Testis (tissue), 3 donors: ENCODE data around the gene GYG2. TPM values are rescaled to one million over a fixed set of nuclear protein-coding genes. Genes with fewer than 3 reads are reported as not detected.

ENCODE experiments used
- DNase-seq: peaks from one replicate; pipeline ENCODE4 v3.0.0-alpha.2; 2019
- H3K27ac ChIP-seq, 2 donors: fragments of 200-600 bp; sonication (generic); one replicate each; pipeline ENCODE4 v1.5.1; 2019
- H3K27me3 ChIP-seq: fragments of 200-600 bp; sonication (generic); one replicate; pipeline ENCODE4 v1.5.1; 2019
- H3K36me3 ChIP-seq: fragments of 200-600 bp; sonication (generic); one replicate; pipeline ENCODE4 v1.5.1; 2017; ENCODE audit warnings: low read depth; ENCODE audit errors: missing control alignments
- H3K4me1 ChIP-seq: fragments of 200-600 bp; sonication (generic); one replicate; pipeline ENCODE4 v1.5.1; 2019
- H3K4me3 ChIP-seq, 2 donors: fragments of 200-600 bp; sonication (generic); one replicate each; pipeline ENCODE4 v1.5.1; 2017 to 2019
- H3K9me3 ChIP-seq: fragments of 200-600 bp; sonication (generic); one replicate; pipeline ENCODE4 v1.5.1; 2017
- POLR2A ChIP-seq: fragments of 450-650 bp; IDR thresholded peaks from one replicate; pipeline ENCODE4 v1.6.1; 2017; ENCODE audit warnings: antibody characterized with exemption, mild to moderate bottlenecking, moderate library complexity
- WGBS, 2 donors: methylation state at CpG; one replicate each; pipeline ENCODE4 v1.1.5; 2018; 5-methylcytosine and 5-hydroxymethylcytosine counted together
- intact Hi-C: fragments of 100-400 bp; cut with DNase I; formaldehyde crosslinking; loops from one replicate; pipeline ENCODE4 v1.15.1; 2023; ENCODE audit warnings: low total_unique reads
- polyA plus RNA-seq: library from polyadenylated mRNA; stranded (reverse); fragments of 350-450 nt; fragmentation: Illumina TruSeq; extraction: RNeasy Lipid Tissue Mini Kit (QIAGEN cat#74804); gene quantifications from one replicate; pipeline ENCODE4 v1.2.3, GENCODE V29; 2014; ENCODE audit warnings: low read depth, low replicate concordance; ENCODE audit not compliant: insufficient read depth
- total RNA-seq, 2 donors: library from RNA; depleted of rRNA; stranded (reverse); fragments of >200 nt; gene quantifications; one replicate each; pipeline ENCODE4 v1.2.3, GENCODE V29; 2016
- TF ChIP-seq, protein P1 (sequence below), 3 experiments: fragments of 450-650 bp in 2 of 3; fragments of 200-600 bp in 1 of 3; sonication (generic) in 1 of 3; IDR thresholded peaks; one replicate each; pipeline ENCODE4 v1.5.1; 2016 to 2019; ENCODE audit warnings: antibody characterized with exemption in 3 of 3, mild to moderate bottlenecking in 2 of 3, moderate library complexity in 1 of 3

GYG2 gene
- total and polyA plus RNA-seq, 3 donors from 2014 or later: 2.2 to 2.6 (median 2.4) TPM

GRCh38 chrX:2867206-2867605, 38.5 kb downstream of the GYG2 start:
- 77 to 100% methylated on average over 2 to 7 of the region's 7 CpGs for WGBS, 2 donors
- intact Hi-C loops: no loop called here
- Histone ChIP-seq H3K27me3 (no peaks in the 10 kb centered on the region), H3K9me3 (no peaks in the 10 kb centered on the region), H3K4me1 (no peaks in the 10 kb centered on the region), H3K27ac (no peak overlapping the region), H3K4me3 (no peak overlapping the region), H3K36me3 (no peaks in the 10 kb centered on the region)
- no peak for DNase-seq
- TF ChIP-seq POLR2A: no peak
- TF ChIP-seq, protein P1, sequence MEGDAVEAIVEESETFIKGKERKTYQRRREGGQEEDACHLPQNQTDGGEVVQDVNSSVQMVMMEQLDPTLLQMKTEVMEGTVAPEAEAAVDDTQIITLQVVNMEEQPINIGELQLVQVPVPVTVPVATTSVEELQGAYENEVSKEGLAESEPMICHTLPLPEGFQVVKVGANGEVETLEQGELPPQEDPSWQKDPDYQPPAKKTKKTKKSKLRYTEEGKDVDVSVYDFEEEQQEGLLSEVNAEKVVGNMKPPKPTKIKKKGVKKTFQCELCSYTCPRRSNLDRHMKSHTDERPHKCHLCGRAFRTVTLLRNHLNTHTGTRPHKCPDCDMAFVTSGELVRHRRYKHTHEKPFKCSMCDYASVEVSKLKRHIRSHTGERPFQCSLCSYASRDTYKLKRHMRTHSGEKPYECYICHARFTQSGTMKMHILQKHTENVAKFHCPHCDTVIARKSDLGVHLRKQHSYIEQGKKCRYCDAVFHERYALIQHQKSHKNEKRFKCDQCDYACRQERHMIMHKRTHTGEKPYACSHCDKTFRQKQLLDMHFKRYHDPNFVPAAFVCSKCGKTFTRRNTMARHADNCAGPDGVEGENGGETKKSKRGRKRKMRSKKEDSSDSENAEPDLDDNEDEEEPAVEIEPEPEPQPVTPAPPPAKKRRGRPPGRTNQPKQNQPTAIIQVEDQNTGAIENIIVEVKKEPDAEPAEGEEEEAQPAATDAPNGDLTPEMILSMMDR (IDR thresholded peaks at IDR 0.05): no peak

DNA sequence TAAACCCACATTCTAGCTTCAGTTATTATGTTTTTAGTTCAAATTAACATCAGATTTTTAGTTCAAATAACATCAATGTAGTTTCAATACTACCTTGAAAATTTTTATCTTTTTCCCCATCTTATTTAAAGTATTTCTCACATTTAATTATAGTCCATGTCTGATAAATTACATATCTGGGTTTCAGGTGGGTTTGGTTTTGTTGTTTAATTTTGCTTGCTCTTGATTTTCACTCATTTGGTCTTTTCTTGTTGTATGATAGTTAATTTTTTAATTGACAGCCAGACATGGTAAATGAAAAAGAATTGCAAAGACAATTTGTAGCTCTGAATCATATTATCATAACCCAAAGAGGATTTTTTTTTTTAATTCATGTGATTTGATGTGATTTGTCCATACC, 41.9 kb downstream of the GYG2 start:
- no peak for DNase-seq
- no peaks in the 10 kb centered on the region for H3K36me3 ChIP-seq
- H3K27me3 ChIP-seq: no peaks in the 10 kb centered on the region
- no peak overlapping the region for H3K4me3 ChIP-seq
- no peaks in the 10 kb centered on the region for H3K4me1 ChIP-seq
- H3K27ac ChIP-seq: no peak overlapping the region
- intact Hi-C loops: no loop called here
- TF ChIP-seq, protein P1 (IDR thresholded peaks at IDR 0.05): no peak
- no peak for TF ChIP-seq POLR2A
- no peaks in the 10 kb centered on the region for H3K9me3 ChIP-seq

DNA sequence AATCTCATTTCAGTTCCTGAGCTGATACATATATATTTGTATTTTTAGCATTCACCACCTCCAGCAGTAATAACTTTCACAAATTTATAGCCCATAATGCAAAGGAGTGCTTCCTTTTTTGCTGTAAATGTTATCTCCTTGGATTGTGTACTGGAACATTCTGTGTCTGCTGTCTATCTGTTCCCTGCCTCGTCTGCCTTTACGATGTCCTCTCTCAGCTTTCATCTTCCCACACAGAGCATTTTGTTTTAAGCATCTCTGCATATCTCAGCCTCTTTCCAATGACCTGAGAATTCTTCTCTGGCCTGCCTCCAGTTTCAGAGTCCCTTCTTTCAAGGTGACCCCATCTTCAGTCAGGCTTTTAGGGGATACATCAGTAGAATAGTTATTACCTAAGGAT, 43.1 kb downstream of the GYG2 start:
- no peaks in the 10 kb centered on the region for H3K9me3 ChIP-seq
- H3K4me1 ChIP-seq: no peaks in the 10 kb centered on the region
- H3K4me3 ChIP-seq: no peak overlapping the region
- H3K27me3 ChIP-seq: no peaks in the 10 kb centered on the region
- H3K27ac ChIP-seq: no peak overlapping the region
- TF ChIP-seq POLR2A: no peak
- TF ChIP-seq, protein P1 (IDR thresholded peaks at IDR 0.05): no peak
- intact Hi-C loops: no loop called here
- DNase-seq: no peak
- H3K36me3 ChIP-seq: no peaks in the 10 kb centered on the region
- whole genome bisulfite sequencing, 2 donors: 25 to 39% methylated on average over 2 of the region's 2 CpGs

DNA sequence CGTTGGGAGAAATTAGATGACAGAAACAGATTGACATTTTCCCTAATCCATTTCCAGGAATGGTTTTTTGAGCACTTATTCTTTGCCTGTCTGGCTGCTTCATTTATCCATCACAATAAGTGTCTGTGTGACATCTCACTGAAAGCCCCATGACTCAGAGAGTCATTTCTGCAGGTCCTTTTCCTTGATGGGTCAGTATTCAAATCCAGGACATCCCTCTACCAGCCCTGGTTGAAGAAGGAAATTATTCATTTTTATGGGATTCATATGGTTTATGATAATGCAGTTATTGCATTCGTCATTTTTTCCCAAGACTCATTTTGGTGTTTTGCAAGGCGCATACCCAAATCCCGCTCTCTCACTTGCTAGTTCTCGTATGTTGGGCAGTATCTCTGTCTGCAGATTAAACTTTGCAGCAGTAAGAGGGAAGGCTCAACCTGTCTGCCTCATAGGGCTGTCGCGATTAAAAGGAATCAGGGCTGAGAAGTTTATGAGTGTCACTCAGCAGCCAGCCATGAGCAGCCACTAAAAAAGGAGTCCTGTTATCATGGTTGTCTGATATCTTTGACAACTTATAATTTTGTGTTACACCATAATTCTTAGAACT, 44.0 kb downstream of the GYG2 start:
- H3K36me3 ChIP-seq: no peaks in the 10 kb centered on the region
- no peaks in the 10 kb centered on the region for H3K9me3 ChIP-seq
- no peaks in the 10 kb centered on the region for H3K27me3 ChIP-seq
- TF ChIP-seq POLR2A: no peak
- TF ChIP-seq, protein P1 (IDR thresholded peaks at IDR 0.05): no peak
- no peak for DNase-seq
- no peak overlapping the region for H3K27ac ChIP-seq
- WGBS, 2 donors: 85 to 87% methylated on average over 6 to 7 of the region's 7 CpGs
- intact Hi-C loops: no loop called here
- H3K4me1 ChIP-seq: no peaks in the 10 kb centered on the region
- no peak overlapping the region for H3K4me3 ChIP-seq
